HepG2 (cell line): ENCODE measurements around the gene SRSF4. TPM values are rescaled to one million over a fixed set of nuclear protein-coding genes. Genes with fewer than 3 reads are reported as not detected.

Experiments
- ATAC-seq: fragments of 200-7000 bp; cut with Tn5 transposase; 3 replicates; pipeline ENCODE4 v1.9.1; 2020; ENCODE audit warnings: mild to moderate bottlenecking, moderate library complexity
- BruUV-seq: library from RNA; stranded (reverse); fragments of 400-500 nt; replicated peaks from 2 replicates; lab custom pipeline; 2021; lab: Mats Ljungman, UMichigan
- CTCF ChIA-PET: fragments of 300-600 bp; formaldehyde crosslinking; extraction: SDS; loops from one replicate; lab custom pipeline; 2021; ENCODE audit warnings: low total read pairs, inconsistent platforms, low intra/inter-chr PET ratio; lab: Yijun Ruan, JAX
- POLR2A ChIA-PET: fragments of 350-600 bp; sonication (Branson Sonifier 250); formaldehyde crosslinking; loops from one replicate; lab custom pipeline; 2020; ENCODE audit warnings: antibody characterized with exemption, inconsistent platforms; lab: Yijun Ruan, JAX
- DNase-seq: peaks from one replicate; pipeline ENCODE4 v3.0.0-alpha.2; 2015; ENCODE audit warnings: low spot score
- FAIRE-seq: peaks from 3 replicates; lab custom pipeline; 2011; peaks lifted over from hg19 to GRCh38; lab: Jason Lieb, UNC
- H2AFZ ChIP-seq: one replicate; pipeline ENCODE4 v1.6.1; 2011; ENCODE audit warnings: low read length, inconsistent platforms
- H3K27ac ChIP-seq: fragments of 300-600 bp; 3 replicates; pipeline ENCODE4 v1.8.0; 2011; ENCODE audit warnings: mixed run types, mild to moderate bottlenecking, mixed read lengths, low read length, inconsistent platforms; ENCODE audit not compliant: insufficient read depth; ENCODE audit errors: extremely low read length
- H3K27me3 ChIP-seq, 2 experiments: fragments of 200-600 bp in 1 of 2; 2 replicates in 1 of 2; 3 replicates in 1 of 2; pipeline versions ENCODE4 v1.6.0 to v1.8.0; 2011; ENCODE audit warnings: low read length in 2 of 2, mild to moderate bottlenecking in 2 of 2, moderate library complexity in 2 of 2, inconsistent platforms in 1 of 2; ENCODE audit not compliant: insufficient read depth in 2 of 2, control insufficient read depth in 1 of 2
- H3K36me3 ChIP-seq, 2 experiments: fragments of 200-600 bp in 1 of 2; replicated peaks in 1 of 2; 2 replicates in 1 of 2; 3 replicates in 1 of 2; pipeline versions ENCODE4 v1.5.1 to v1.8.0; 2011; ENCODE audit warnings: low read length in 2 of 2, inconsistent platforms in 1 of 2; ENCODE audit not compliant: insufficient read depth in 2 of 2, control insufficient read depth in 1 of 2
- H3K4me1 ChIP-seq: 2 replicates; pipeline ENCODE4 v1.5.1; 2012; ENCODE audit warnings: low read length, inconsistent platforms; ENCODE audit not compliant: insufficient read depth
- H3K4me2 ChIP-seq: 2 replicates; pipeline ENCODE4 v1.6.0; 2011; ENCODE audit warnings: low read depth, low read length, inconsistent platforms
- H3K4me3 ChIP-seq, 3 experiments: fragments of 200-600 bp in 1 of 3; sonication (generic), shearing (Covaris generic) in 1 of 3; replicated peaks in 1 of 3; 2 replicates each; pipeline ENCODE4 v1.5.1; 2011 to 2016; ENCODE audit warnings: low read length in 3 of 3, inconsistent platforms in 2 of 3, low read depth in 2 of 3, mild to moderate bottlenecking in 2 of 3, control low read depth in 1 of 3, mixed read lengths in 1 of 3; ENCODE audit not compliant: insufficient read depth in 1 of 3
- H3K79me2 ChIP-seq: one replicate; pipeline ENCODE4 v1.6.1; 2011; ENCODE audit warnings: low read length, inconsistent platforms; ENCODE audit not compliant: insufficient read depth
- H3K9ac ChIP-seq: 2 replicates; pipeline ENCODE4 v1.6.0; 2011; ENCODE audit warnings: mild to moderate bottlenecking, low read depth, low read length, inconsistent platforms; ENCODE audit not compliant: insufficient read depth
- H3K9me3 ChIP-seq: 2 replicates; pipeline ENCODE4 v1.5.1; 2012; ENCODE audit warnings: mild to moderate bottlenecking, low read length
- H4K20me1 ChIP-seq: 2 replicates; pipeline ENCODE4 v1.6.0; 2011; ENCODE audit warnings: inconsistent platforms, mild to moderate bottlenecking, low read length, moderate library complexity; ENCODE audit not compliant: insufficient read depth
- GATA4 ChIP-seq: sonication (generic); IDR thresholded peaks from 2 replicates; pipeline ENCODE4 v1.6.1; 2016; ENCODE audit warnings: antibody characterized with exemption, low read depth, borderline replicate concordance
- HNRNPH1 ChIP-seq: fragments of 200-400 bp; formaldehyde crosslinking; optimal IDR thresholded peaks from 2 replicates; pipeline ENCODE3; 2017; ENCODE audit warnings: mild to moderate bottlenecking, low read depth, low read length
- HOXA7 ChIP-seq: sonication (generic); formaldehyde crosslinking; IDR thresholded peaks from 2 replicates; pipeline ENCODE4 v1.8.1; 2022; ENCODE audit warnings: mild to moderate bottlenecking, missing genetic modification reagents, moderate library complexity
- RELA ChIP-seq: sonication (generic); formaldehyde crosslinking; IDR thresholded peaks from 2 replicates; pipeline ENCODE4 v1.4.0; 2020; ENCODE audit warnings: missing genetic modification reagents
- SAFB2 ChIP-seq: sonication (generic); formaldehyde crosslinking; IDR thresholded peaks from 2 replicates; pipeline ENCODE4 v1.5.1; 2020; ENCODE audit warnings: missing genetic modification reagents, low read depth, mild to moderate bottlenecking, borderline replicate concordance
- TGIF2 ChIP-seq: IDR thresholded peaks from 2 replicates; pipeline ENCODE4 v1.6.1; 2016; ENCODE audit warnings: control low read depth, missing compliant biosample characterization
- ZNF12 ChIP-seq: sonication (generic); formaldehyde crosslinking; IDR thresholded peaks from 2 replicates; pipeline ENCODE4 v1.5.0; 2020; ENCODE audit warnings: missing genetic modification reagents
- WGBS: methylation state at CpG from one replicate; pipeline ENCODE4 v1.1.6; 2017; ENCODE audit warnings: low lambda C conversion rate; 5-methylcytosine and 5-hydroxymethylcytosine counted together
- in situ Hi-C: cut with HindIII; loops from 2 replicates; pipeline ENCODE4 v1.10.0; 2017; ENCODE audit warnings: low pct_unique_long_range_greater_than_20kb; ENCODE audit not compliant: extremely low pct_ligation_motif_present
- intact Hi-C: fragments of 100-400 bp; cut with micrococcal nuclease; formaldehyde crosslinking; loops from one replicate; pipeline ENCODE4 v1.10.0; 2022; ENCODE audit not compliant: unreplicated experiment
- polyA plus RNA-seq, 8 experiments: library from polyadenylated mRNA; depleted of rRNA in 3 of 8; stranded (reverse) in 7 of 8; unstranded in 1 of 8; fragments of >200 nt; fragmentation: Illumina TruSeq in 4 of 8; extraction: Trizol in 4 of 8; gene quantifications; 2 replicates each; pipeline versions ENCODE4 v1.2.1 to v1.2.3, GENCODE V29; 2011 to 2016; ENCODE audit warnings: low read depth in 4 of 8, missing spikeins in 1 of 8, mixed read lengths in 1 of 8; ENCODE audit not compliant: insufficient read depth in 1 of 8
- total RNA-seq, 5 experiments: library from RNA; depleted of rRNA; stranded (reverse); fragments of >200 nt; fragmentation: Illumina TruSeq; extraction: Trizol; gene quantifications; 2 replicates each; pipeline ENCODE4 v1.2.3, GENCODE V29; 2016; ENCODE audit warnings: low read depth in 1 of 5
- TF ChIP-seq, protein P1 (sequence below): IDR thresholded peaks from 2 replicates; pipeline ENCODE4 v1.6.1; 2016
- TF ChIP-seq, protein P2 (sequence below): sonication (generic); formaldehyde crosslinking; IDR thresholded peaks from 2 replicates; pipeline ENCODE4 v1.5.0; 2020; ENCODE audit warnings: missing genetic modification reagents, mild to moderate bottlenecking, borderline replicate concordance
- TF ChIP-seq, protein P3 (sequence below): sonication (generic); formaldehyde crosslinking; IDR thresholded peaks from 2 replicates; pipeline ENCODE4 v1.4.0; 2020; ENCODE audit warnings: mild to moderate bottlenecking, low read depth, missing genetic modification reagents
- TF ChIP-seq, protein P4 (sequence below): sonication (generic); formaldehyde crosslinking; IDR thresholded peaks from 2 replicates; pipeline ENCODE4 v1.4.0; 2020; ENCODE audit warnings: mild to moderate bottlenecking, missing genetic modification reagents
- TF ChIP-seq, protein P5 (sequence below): sonication (generic); formaldehyde crosslinking; IDR thresholded peaks from 2 replicates; pipeline ENCODE4 v1.4.0; 2020; ENCODE audit warnings: mild to moderate bottlenecking, missing genetic modification reagents
- TF ChIP-seq, protein P6 (sequence below): sonication (generic); formaldehyde crosslinking; conservative IDR thresholded peaks from 2 replicates; pipeline ENCODE4 v1.4.0; 2020; ENCODE audit warnings: mild to moderate bottlenecking, missing genetic modification reagents, moderate library complexity

Gene SRSF4
- total and polyA plus RNA-seq, 2 of the 13 experiments (the other 11 are each of a cell fraction or from before 2014, with no cell fraction given), result 37.7 to 50.9 TPM

DNA sequence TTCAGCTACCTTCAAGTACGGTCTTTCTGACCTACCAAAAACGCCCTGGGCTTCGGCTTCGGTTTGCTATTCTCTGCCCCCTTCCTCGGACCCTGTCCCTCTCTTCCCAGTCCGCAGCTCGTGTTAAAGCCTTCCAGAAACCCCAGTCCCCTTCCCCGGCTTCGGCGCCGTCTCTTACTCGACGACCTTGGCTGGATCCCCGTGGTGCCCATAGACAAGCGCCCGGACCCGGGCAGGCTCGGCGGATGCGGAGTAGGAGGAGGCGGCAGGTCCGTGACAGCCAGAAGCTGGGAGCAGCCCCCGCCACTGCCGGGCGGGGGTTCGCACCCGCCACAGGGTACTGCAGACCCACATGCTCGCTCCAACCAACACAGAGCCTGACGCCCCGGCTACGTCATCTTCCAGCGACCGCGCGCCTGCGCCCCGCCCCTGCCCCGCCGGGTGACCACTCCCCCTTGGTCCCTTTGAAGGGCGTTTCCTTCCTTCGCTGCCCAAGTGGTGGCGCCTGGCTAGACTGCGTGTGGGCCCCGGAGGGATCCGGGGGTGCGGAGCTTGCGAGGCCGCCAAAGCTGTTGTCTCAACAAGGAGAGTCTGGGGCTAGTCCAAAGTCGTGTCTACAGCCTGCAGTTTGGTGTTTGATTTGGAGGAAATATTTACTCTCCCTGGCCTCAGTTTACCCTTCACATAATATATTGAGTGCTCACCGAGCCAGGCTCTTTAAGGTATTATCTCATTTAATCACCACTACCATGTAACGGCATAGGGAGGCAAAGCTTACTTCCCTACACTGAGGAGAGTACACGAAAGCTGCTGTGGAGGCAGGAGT lies 49.1 kb upstream of the SRSF4 start, which contains the start of gene MECR:
Gene MECR (minus strand): TSS at position 382 of the 826 bp plus-strand sequence. CDS start 28 bp downstream, at position 354.
- POLR2A ChIA-PET, result interaction anchor here (0.5 to 1.9 kb wide), 4 partner anchors 8 to 184 kb away, joined by 3 to 9 read pairs (median 4); partner anchors contain the start of gene SRSF4
- in situ Hi-C loops, result loop anchor here (10.0 kb wide), 3 partner anchors 224 to 874 kb away; no protein-coding TSS in a partner anchor
- CTCF ChIA-PET, result no interaction called here
- Histone ChIP-seq H3K4me1 (peaks cover 56% of the 10 kb centered on the region), H3K27me3 (peaks cover 0 to 17% of the 10 kb centered on the region in 2 experiments; a peak in 1 of 5 replicates), H2AFZ (peak within 1 kb of the TSS; percentile 90), H3K79me2 (peaks cover 16% of the 10 kb centered on the region), H4K20me1 (no peaks in the 10 kb centered on the region), H3K4me2 (peak within 1 kb of the TSS; percentile 94), H3K9me3 (no peaks in the 10 kb centered on the region), H3K36me3 (no peaks in the 10 kb centered on the region), H3K9ac (peak within 1 kb of the TSS; percentile 74), H3K27ac (peak within 1 kb of the TSS; percentile 43), H3K4me3 (peak within 1 kb of the TSS; percentile 72 to 83 (median 82))
- FAIRE-seq, result peak; percentile 66
- intact Hi-C loops, result loop anchor here (10.0 kb wide), 2 partner anchors 114 to 1474 kb away; no protein-coding TSS in a partner anchor
- peak; percentile 83 for DNase-seq
- no TSS peak for BruUV-seq
- WGBS, result 6% methylated on average over 22 of the region's 52 CpGs
- peak; percentile 94 for ATAC-seq
- TF ChIP-seq TGIF2, result peak; percentile 80; the same call in 1 of the 2 replicates
- TF ChIP-seq ZNF12 (CRISPR knock-in tag), result no peak
- TF ChIP-seq, protein P1, sequence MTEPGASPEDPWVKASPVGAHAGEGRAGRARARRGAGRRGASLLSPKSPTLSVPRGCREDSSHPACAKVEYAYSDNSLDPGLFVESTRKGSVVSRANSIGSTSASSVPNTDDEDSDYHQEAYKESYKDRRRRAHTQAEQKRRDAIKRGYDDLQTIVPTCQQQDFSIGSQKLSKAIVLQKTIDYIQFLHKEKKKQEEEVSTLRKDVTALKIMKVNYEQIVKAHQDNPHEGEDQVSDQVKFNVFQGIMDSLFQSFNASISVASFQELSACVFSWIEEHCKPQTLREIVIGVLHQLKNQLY, result peak; percentile 39; the same call in 1 of the 2 replicates
- TF ChIP-seq, protein P2, sequence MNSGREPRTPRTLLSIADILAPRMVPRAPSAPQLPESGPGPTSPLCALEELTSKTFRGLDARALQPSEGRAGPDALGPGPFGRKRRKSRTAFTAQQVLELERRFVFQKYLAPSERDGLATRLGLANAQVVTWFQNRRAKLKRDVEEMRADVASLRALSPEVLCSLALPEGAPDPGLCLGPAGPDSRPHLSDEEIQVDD (CRISPR knock-in tag), result no peak
- peak; percentile 42; the same call in 1 of the 2 replicates for TF ChIP-seq SAFB2 (CRISPR knock-in tag)
- TF ChIP-seq RELA (CRISPR knock-in tag), result no peak
- TF ChIP-seq, protein P3, sequence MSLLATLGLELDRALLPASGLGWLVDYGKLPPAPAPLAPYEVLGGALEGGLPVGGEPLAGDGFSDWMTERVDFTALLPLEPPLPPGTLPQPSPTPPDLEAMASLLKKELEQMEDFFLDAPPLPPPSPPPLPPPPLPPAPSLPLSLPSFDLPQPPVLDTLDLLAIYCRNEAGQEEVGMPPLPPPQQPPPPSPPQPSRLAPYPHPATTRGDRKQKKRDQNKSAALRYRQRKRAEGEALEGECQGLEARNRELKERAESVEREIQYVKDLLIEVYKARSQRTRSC (CRISPR knock-in tag), result no peak
- no peak for TF ChIP-seq HOXA7 (CRISPR knock-in tag)
- TF ChIP-seq GATA4, result no peak
- TF ChIP-seq, protein P4, sequence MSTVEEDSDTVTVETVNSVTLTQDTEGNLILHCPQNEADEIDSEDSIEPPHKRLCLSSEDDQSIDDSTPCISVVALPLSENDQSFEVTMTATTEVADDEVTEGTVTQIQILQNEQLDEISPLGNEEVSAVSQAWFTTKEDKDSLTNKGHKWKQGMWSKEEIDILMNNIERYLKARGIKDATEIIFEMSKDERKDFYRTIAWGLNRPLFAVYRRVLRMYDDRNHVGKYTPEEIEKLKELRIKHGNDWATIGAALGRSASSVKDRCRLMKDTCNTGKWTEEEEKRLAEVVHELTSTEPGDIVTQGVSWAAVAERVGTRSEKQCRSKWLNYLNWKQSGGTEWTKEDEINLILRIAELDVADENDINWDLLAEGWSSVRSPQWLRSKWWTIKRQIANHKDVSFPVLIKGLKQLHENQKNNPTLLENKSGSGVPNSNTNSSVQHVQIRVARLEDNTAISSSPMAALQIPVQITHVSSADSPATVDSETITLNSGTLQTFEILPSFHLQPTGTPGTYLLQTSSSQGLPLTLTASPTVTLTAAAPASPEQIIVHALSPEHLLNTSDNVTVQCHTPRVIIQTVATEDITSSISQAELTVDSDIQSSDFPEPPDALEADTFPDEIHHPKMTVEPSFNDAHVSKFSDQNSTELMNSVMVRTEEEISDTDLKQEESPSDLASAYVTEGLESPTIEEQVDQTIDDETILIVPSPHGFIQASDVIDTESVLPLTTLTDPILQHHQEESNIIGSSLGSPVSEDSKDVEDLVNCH (CRISPR knock-in tag), result no peak
- no peak for TF ChIP-seq HNRNPH1
- TF ChIP-seq, protein P5, sequence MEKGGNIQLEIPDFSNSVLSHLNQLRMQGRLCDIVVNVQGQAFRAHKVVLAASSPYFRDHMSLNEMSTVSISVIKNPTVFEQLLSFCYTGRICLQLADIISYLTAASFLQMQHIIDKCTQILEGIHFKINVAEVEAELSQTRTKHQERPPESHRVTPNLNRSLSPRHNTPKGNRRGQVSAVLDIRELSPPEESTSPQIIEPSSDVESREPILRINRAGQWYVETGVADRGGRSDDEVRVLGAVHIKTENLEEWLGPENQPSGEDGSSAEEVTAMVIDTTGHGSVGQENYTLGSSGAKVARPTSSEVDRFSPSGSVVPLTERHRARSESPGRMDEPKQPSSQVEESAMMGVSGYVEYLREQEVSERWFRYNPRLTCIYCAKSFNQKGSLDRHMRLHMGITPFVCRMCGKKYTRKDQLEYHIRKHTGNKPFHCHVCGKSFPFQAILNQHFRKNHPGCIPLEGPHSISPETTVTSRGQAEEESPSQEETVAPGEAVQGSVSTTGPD (CRISPR knock-in tag), result no peak
- TF ChIP-seq, protein P6, sequence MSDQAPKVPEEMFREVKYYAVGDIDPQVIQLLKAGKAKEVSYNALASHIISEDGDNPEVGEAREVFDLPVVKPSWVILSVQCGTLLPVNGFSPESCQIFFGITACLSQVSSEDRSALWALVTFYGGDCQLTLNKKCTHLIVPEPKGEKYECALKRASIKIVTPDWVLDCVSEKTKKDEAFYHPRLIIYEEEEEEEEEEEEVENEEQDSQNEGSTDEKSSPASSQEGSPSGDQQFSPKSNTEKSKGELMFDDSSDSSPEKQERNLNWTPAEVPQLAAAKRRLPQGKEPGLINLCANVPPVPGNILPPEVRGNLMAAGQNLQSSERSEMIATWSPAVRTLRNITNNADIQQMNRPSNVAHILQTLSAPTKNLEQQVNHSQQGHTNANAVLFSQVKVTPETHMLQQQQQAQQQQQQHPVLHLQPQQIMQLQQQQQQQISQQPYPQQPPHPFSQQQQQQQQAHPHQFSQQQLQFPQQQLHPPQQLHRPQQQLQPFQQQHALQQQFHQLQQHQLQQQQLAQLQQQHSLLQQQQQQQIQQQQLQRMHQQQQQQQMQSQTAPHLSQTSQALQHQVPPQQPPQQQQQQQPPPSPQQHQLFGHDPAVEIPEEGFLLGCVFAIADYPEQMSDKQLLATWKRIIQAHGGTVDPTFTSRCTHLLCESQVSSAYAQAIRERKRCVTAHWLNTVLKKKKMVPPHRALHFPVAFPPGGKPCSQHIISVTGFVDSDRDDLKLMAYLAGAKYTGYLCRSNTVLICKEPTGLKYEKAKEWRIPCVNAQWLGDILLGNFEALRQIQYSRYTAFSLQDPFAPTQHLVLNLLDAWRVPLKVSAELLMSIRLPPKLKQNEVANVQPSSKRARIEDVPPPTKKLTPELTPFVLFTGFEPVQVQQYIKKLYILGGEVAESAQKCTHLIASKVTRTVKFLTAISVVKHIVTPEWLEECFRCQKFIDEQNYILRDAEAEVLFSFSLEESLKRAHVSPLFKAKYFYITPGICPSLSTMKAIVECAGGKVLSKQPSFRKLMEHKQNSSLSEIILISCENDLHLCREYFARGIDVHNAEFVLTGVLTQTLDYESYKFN (CRISPR knock-in tag), result no peak
